CD14-positive monocyte (primary cell): ENCODE data around the gene VPS35. TPM values are rescaled to one million over a fixed set of nuclear protein-coding genes. Genes with fewer than 3 reads are reported as not detected.
A peak's percentile ranks its signal among the peaks of the same experiment; 100 is the strongest.

ENCODE experiments used
- DNase-seq, 3 donors: peaks; one replicate each; pipeline ENCODE4 v3.0.0-alpha.2; 2011 to 2022
- H2AFZ ChIP-seq: 2 replicates; pipeline ENCODE4 v1.6.0; 2012; ENCODE audit warnings: mild to moderate bottlenecking, low read depth, low read length, inconsistent platforms; ENCODE audit not compliant: insufficient read depth, poor library complexity, severe bottlenecking
- H3K27ac ChIP-seq, 2 donors: 1 replicate in 1 of 2; 2 replicates in 1 of 2; pipeline ENCODE4 v1.5.1; 2012 to 2013; ENCODE audit warnings: low read length in 2 of 2, control low read depth in 1 of 2, inconsistent platforms in 1 of 2, low read depth in 1 of 2, mild to moderate bottlenecking in 1 of 2
- H3K27me3 ChIP-seq, 2 donors: one replicate each; pipeline versions ENCODE4 v1.6.0 to v1.6.1; 2011 to 2013; ENCODE audit warnings: low read length in 2 of 2; ENCODE audit not compliant: control insufficient read depth in 2 of 2, insufficient read depth in 2 of 2
- H3K36me3 ChIP-seq, 2 donors: replicated peaks in 1 of 2; 1 replicate in 1 of 2; 2 replicates in 1 of 2; pipeline versions ENCODE4 v1.5.1 to v1.6.1; 2012 to 2013; ENCODE audit warnings: low read length in 2 of 2, control low read depth in 1 of 2, inconsistent platforms in 1 of 2, mild to moderate bottlenecking in 1 of 2; ENCODE audit not compliant: insufficient read depth in 2 of 2, control insufficient read depth in 1 of 2
- H3K4me1 ChIP-seq, 2 donors: 1 replicate in 1 of 2; 2 replicates in 1 of 2; pipeline versions ENCODE4 v1.5.1 to v1.6.1; 2012 to 2013; ENCODE audit warnings: low read length in 2 of 2, control low read depth in 1 of 2, inconsistent platforms in 1 of 2, mild to moderate bottlenecking in 1 of 2, moderate library complexity in 1 of 2; ENCODE audit not compliant: insufficient read depth in 2 of 2, control insufficient read depth in 1 of 2
- H3K4me2 ChIP-seq: replicated peaks from 2 replicates; pipeline ENCODE3; 2012; ENCODE audit warnings: low read length, moderate library complexity, mild to moderate bottlenecking; ENCODE audit not compliant: poor library complexity, severe bottlenecking; ENCODE audit errors: extremely low read depth
- H3K4me3 ChIP-seq, 3 experiments: fragments of 200-600 bp in 1 of 3; sonication (generic) in 1 of 3; replicated peaks in 1 of 3; 1 replicate in 2 of 3; 2 replicates in 1 of 3; pipeline ENCODE4 v1.5.1; 2011 to 2013; ENCODE audit warnings: low read length in 3 of 3, mild to moderate bottlenecking in 3 of 3, control low read depth in 2 of 3, low read depth in 2 of 3, inconsistent platforms in 1 of 3, moderate library complexity in 1 of 3
- H3K79me2 ChIP-seq: 2 replicates; pipeline ENCODE4 v1.6.0; 2012; ENCODE audit warnings: mild to moderate bottlenecking, control low read depth, inconsistent platforms, low read length, moderate library complexity; ENCODE audit not compliant: insufficient read depth
- H3K9ac ChIP-seq: 2 replicates; pipeline ENCODE4 v1.6.0; 2017; ENCODE audit warnings: low read length, mild to moderate bottlenecking; ENCODE audit not compliant: insufficient read depth, poor library complexity, severe bottlenecking
- H3K9me3 ChIP-seq, 2 donors: replicated peaks in 1 of 2; 1 replicate in 1 of 2; 2 replicates in 1 of 2; pipeline versions ENCODE4 v1.5.1 to v1.6.1; 2012 to 2013; ENCODE audit warnings: low read length in 2 of 2, control low read depth in 1 of 2; ENCODE audit not compliant: control insufficient read depth in 1 of 2, insufficient read depth in 1 of 2
- H4K20me1 ChIP-seq: 2 replicates; pipeline ENCODE4 v1.6.0; 2012; ENCODE audit warnings: mild to moderate bottlenecking, low read length, control low read depth, moderate library complexity; ENCODE audit not compliant: insufficient read depth
- H3K27ac Mint-ChIP-seq, 7 donors: one replicate each; pipeline ENCODE4 v1.8.0; 2020; ENCODE audit warnings: mild to moderate bottlenecking in 7 of 7, mixed read lengths in 7 of 7, moderate library complexity in 6 of 7, inconsistent platforms in 2 of 7
- H3K27me3 Mint-ChIP-seq, 3 donors: one replicate each; pipeline ENCODE4 v1.8.0; 2021 to 2022; ENCODE audit warnings: low read depth in 3 of 3, mild to moderate bottlenecking in 3 of 3, mixed read lengths in 3 of 3, moderate library complexity in 3 of 3, inconsistent platforms in 1 of 3
- H3K36me3 Mint-ChIP-seq, 2 donors: one replicate each; pipeline ENCODE4 v1.8.0; 2020; ENCODE audit warnings: mixed read lengths in 2 of 2, inconsistent platforms in 1 of 2, mild to moderate bottlenecking in 1 of 2
- H3K4me1 Mint-ChIP-seq: one replicate; pipeline ENCODE4 v1.8.0; 2020; ENCODE audit warnings: mild to moderate bottlenecking, mixed read lengths
- H3K4me3 Mint-ChIP-seq, 2 donors: one replicate each; pipeline ENCODE4 v1.8.0; 2020; ENCODE audit warnings: mild to moderate bottlenecking in 2 of 2, mixed read lengths in 2 of 2, moderate library complexity in 1 of 2
- H3K9me3 Mint-ChIP-seq, 7 donors: one replicate each; pipeline ENCODE4 v1.8.0; 2020 to 2022; ENCODE audit warnings: mixed read lengths in 7 of 7, mild to moderate bottlenecking in 6 of 7, moderate library complexity in 6 of 7, inconsistent platforms in 2 of 7
- WGBS: methylation state at CpG from one replicate; pipeline ENCODE4 v1.1.5; 2013; ENCODE audit warnings: missing lambda C conversion rate; ENCODE audit not compliant: insufficient coverage; 5-methylcytosine and 5-hydroxymethylcytosine counted together
- intact Hi-C, 2 donors: fragments of 100-400 bp; cut with micrococcal nuclease; formaldehyde crosslinking; loops; one replicate each; pipeline versions ENCODE4 v1.15.0 to v1.15.1; 2023
- polyA plus RNA-seq, 3 donors: library from polyadenylated mRNA; depleted of rRNA in 1 of 3; unstranded in 2 of 3; stranded (reverse) in 1 of 3; fragments of 300-500 nt in 2 of 3; fragments of >200 nt in 1 of 3; fragmentation: Illumina TruSeq in 2 of 3; gene quantifications; 1 replicate in 2 of 3; 2 replicates in 1 of 3; pipeline ENCODE4 v1.2.3, GENCODE V29; 2012 to 2021
- TF ChIP-seq, protein P1 (sequence below): fragments of 200-600 bp; IDR thresholded peaks from one replicate; pipeline ENCODE4 v1.8.0; 2022; ENCODE audit warnings: antibody characterized with exemption, mild to moderate bottlenecking

VPS35 gene
- polyA plus RNA-seq, 3 donors = 14.6 to 130 (median 113) TPM

DNA sequence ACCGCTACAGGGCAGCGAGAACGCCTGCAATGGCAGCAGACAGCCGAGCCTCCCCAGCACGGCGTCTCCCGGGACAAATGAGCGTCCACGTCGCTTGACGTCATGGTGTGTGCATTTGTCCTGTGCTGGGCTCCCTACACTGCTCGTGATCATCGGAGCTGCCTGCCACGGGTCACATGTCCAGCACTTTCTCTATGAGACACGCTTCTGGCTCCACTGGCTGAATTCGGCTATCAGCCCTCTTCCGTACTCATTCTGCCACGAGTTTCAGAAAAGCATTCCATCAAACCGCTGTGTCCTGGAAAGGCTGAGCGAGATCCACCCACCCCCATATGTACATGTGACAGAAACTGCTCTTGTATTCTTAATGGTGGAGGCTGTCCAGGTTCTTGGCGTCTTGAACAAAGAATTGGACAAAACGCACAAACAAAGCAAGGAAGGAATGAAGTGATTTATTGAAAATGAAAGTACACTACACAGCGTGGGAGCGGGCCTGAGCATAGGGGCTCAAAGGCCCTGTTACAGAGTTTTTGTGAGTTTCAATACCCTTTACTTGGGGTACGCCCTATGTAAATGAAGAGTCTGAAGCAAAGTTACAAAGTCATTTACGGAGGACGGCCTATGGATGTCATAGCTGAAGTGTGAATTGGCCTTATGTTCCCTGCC lies 39.3 kb downstream of the VPS35 start:
- peaks cover 0 to 3% (median 0%) of the 10 kb centered on the region in 3 donors for H3K27me3 Mint-ChIP-seq
- Histone ChIP-seq H3K27ac (no peak overlapping the region), H3K4me2 (no peak overlapping the region), H3K36me3 (peaks cover 0 to 22% of the 10 kb centered on the region in 2 donors), H4K20me1 (no peaks in the 10 kb centered on the region), H3K4me1 (no peaks in the 10 kb centered on the region), H3K9ac (no peak overlapping the region), H3K27me3 (no peaks in the 10 kb centered on the region), H3K9me3 (no peaks in the 10 kb centered on the region), H3K4me3 (no peak overlapping the region), H3K79me2 (no peaks in the 10 kb centered on the region), H2AFZ (no peak overlapping the region)
- peaks cover 17 to 25% of the 10 kb centered on the region in 2 donors for H3K36me3 Mint-ChIP-seq
- no peak for DNase-seq
- H3K9me3 Mint-ChIP-seq = peaks cover 6 to 16% (median 11%) of the 10 kb centered on the region in 7 donors
- H3K4me1 Mint-ChIP-seq = no peaks in the 10 kb centered on the region
- peak overlapping the region in 1 of 7 donors; percentile 68 for H3K27ac Mint-ChIP-seq
- WGBS = 98% methylated on average over 17 of the region's 27 CpGs
- no peak overlapping the region for H3K4me3 Mint-ChIP-seq
- intact Hi-C loops = no loop called here
- TF ChIP-seq, protein P1, sequence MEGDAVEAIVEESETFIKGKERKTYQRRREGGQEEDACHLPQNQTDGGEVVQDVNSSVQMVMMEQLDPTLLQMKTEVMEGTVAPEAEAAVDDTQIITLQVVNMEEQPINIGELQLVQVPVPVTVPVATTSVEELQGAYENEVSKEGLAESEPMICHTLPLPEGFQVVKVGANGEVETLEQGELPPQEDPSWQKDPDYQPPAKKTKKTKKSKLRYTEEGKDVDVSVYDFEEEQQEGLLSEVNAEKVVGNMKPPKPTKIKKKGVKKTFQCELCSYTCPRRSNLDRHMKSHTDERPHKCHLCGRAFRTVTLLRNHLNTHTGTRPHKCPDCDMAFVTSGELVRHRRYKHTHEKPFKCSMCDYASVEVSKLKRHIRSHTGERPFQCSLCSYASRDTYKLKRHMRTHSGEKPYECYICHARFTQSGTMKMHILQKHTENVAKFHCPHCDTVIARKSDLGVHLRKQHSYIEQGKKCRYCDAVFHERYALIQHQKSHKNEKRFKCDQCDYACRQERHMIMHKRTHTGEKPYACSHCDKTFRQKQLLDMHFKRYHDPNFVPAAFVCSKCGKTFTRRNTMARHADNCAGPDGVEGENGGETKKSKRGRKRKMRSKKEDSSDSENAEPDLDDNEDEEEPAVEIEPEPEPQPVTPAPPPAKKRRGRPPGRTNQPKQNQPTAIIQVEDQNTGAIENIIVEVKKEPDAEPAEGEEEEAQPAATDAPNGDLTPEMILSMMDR = no peak

DNA sequence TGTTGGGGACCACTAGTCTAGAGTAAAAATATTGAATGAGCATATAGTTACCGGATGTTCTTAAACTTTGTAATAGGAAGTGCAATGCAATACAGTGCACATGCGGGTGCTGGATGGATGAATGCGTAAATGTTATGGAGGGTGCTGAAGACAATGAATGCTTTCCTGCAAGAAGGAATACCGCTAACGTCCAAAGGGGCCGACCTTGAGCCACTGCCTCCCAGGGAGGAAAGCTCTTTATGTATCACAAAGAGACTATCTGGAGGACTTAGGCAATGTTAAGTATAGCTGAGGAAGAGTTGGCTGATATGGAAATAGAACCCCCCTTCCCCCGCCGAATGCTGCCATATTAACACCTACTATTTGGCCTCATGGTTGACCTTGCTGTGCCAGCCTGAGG lies 40.3 kb downstream of the VPS35 start:
- Histone ChIP-seq H2AFZ (no peak overlapping the region), H3K9me3 (no peaks in the 10 kb centered on the region), H3K27ac (no peak overlapping the region), H3K36me3 (peaks cover 0 to 22% of the 10 kb centered on the region in 2 donors), H3K4me3 (no peak overlapping the region), H3K79me2 (no peaks in the 10 kb centered on the region), H3K4me2 (no peak overlapping the region), H3K9ac (no peak overlapping the region), H3K27me3 (no peaks in the 10 kb centered on the region), H4K20me1 (no peaks in the 10 kb centered on the region), H3K4me1 (no peaks in the 10 kb centered on the region)
- H3K36me3 Mint-ChIP-seq = peaks cover 25 to 32% of the 10 kb centered on the region in 2 donors
- no peak for DNase-seq
- intact Hi-C loops = no loop called here
- no peak overlapping the region for H3K27ac Mint-ChIP-seq
- H3K27me3 Mint-ChIP-seq = peaks cover 0 to 3% (median 0%) of the 10 kb centered on the region in 3 donors
- TF ChIP-seq, protein P1 = no peak
- 96% methylated on average over 3 of the region's 8 CpGs for WGBS
- no peaks in the 10 kb centered on the region for H3K4me1 Mint-ChIP-seq
- H3K9me3 Mint-ChIP-seq = peaks cover 11 to 26% (median 19%) of the 10 kb centered on the region in 7 donors
- H3K4me3 Mint-ChIP-seq = no peak overlapping the region
